ENCODE measurements around the gene MICAL3.

GRCh38 chr22:17882727-17883126 is 141.6 kb downstream of the MICAL3 start:
- no peak for TF ChIP-seq CTCF (IDR thresholded peaks at IDR 0.05; ENCODE audit: low read depth, low read length)
- TF ChIP-seq EZH2phosphoT487 (IDR thresholded peaks at IDR 0.05; ENCODE audit: low read depth) = no peak

Data from OCI-LY3 (cell line).